Esophagus squamous epithelium (tissue), 5 donors: ENCODE results near the gene PRKCA. TPM values are rescaled to one million over a fixed set of nuclear protein-coding genes. Genes with fewer than 3 reads are reported as not detected.

Source experiments
- DNase-seq: peaks from one replicate; lab custom pipeline; 2025; lab: John Stamatoyannopoulos, UW
- H3K27ac ChIP-seq, 4 donors: fragments of 200-600 bp; sonication (generic); one replicate each; pipeline ENCODE4 v1.5.1; 2016 to 2019; ENCODE audit warnings: mild to moderate bottlenecking in 1 of 4
- H3K27me3 ChIP-seq, 4 donors: fragments of 200-600 bp; sonication (generic); 1 replicate in 3 of 4; 2 replicates in 1 of 4; pipeline versions ENCODE4 v1.5.1 to v1.6.0; 2017 to 2021; ENCODE audit warnings: antibody characterized with exemption in 1 of 4
- H3K36me3 ChIP-seq, 3 donors: fragments of 200-600 bp; sonication (generic); one replicate each; pipeline ENCODE4 v1.5.1; 2016 to 2019
- H3K4me1 ChIP-seq, 3 donors: fragments of 200-600 bp; sonication (generic); one replicate each; pipeline ENCODE4 v1.5.1; 2017 to 2019
- H3K4me3 ChIP-seq, 4 donors: fragments of 200-600 bp; sonication (generic); 1 replicate in 3 of 4; 2 replicates in 1 of 4; pipeline ENCODE4 v1.5.1; 2016 to 2019; ENCODE audit warnings: mild to moderate bottlenecking in 2 of 4, moderate library complexity in 1 of 4
- H3K9me3 ChIP-seq, 3 donors: fragments of 200-600 bp; sonication (generic); one replicate each; pipeline ENCODE4 v1.5.1; 2016 to 2019
- POLR2A ChIP-seq, 4 donors: fragments of 450-650 bp; IDR thresholded peaks; one replicate each; pipeline ENCODE4 v1.6.1; 2017; ENCODE audit warnings: antibody characterized with exemption in 4 of 4, mild to moderate bottlenecking in 4 of 4, moderate library complexity in 3 of 4
- WGBS, 2 donors: methylation state at CpG; one replicate each; pipeline ENCODE4 v1.1.5; 2018; 5-methylcytosine and 5-hydroxymethylcytosine counted together
- intact Hi-C: fragments of 100-400 bp; cut with DNase I; formaldehyde crosslinking; loops from one replicate; pipeline ENCODE4 v1.15.0; 2022
- total RNA-seq, 4 donors: library from RNA; depleted of rRNA; stranded (reverse); fragments of >200 nt; gene quantifications; one replicate each; pipeline ENCODE4 v1.1.0, GENCODE V29; 2016
- TF ChIP-seq, protein P1 (sequence below), 6 experiments: fragments of 450-650 bp in 4 of 6; fragments of 200-600 bp in 2 of 6; sonication (generic) in 2 of 6; IDR thresholded peaks; one replicate each; pipeline ENCODE4 v1.5.1; 2016 to 2019; ENCODE audit warnings: antibody characterized with exemption in 6 of 6, mild to moderate bottlenecking in 4 of 6, moderate library complexity in 4 of 6
- donor health status: DM: yes; HTN: yes; CAD: no.

The PRKCA gene
- total RNA-seq, 4 donors from 2014 or later = 2.4 to 9.2 (median 4.2) TPM

DNA sequence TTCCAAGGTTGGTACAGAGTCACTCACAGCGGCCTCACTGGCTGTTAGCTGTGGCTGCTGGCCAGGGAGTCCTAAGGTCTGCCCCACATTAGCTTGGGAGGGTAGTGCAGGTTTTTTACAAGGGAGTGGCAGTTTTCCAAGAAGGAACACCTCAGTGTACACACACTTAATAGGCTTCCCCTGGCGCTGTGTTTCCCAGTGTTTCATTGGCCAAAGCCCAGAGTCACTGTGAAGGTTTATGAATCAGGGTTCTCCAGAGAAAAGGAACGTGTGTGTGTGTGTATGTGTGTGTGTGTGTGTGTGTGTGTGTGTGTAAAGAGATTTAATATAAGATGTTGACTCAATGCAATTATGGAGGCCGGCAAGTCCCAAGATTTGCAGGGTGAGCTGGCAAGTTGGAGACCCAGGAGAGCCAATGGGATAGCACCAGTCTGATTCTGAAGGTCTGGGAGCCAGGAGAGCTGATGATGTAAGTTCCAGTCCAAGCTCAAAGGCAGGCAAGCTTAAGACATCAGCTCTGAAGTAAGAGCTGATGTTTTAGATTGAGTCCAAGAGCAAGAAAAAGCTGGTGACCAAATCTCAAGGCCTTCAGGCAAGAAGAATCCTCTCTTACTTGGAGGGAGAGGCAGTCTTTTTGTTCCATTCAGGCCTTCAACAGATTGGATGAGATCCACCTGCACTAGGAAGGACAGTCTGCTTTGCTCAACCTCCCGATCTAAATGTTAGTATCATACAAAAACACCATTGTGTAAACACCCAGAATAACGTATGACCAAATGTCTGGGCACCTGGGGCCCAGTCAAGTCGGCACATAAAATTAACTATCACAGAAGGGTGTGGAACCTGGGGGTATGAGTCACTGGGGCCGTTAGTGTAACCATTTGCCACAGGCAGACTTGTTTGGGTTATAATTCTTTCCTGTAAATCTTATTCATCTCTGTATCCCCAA, 206.8 kb downstream of the PRKCA start:
- TF ChIP-seq POLR2A (IDR thresholded peaks at IDR 0.05) = no peak
- TF ChIP-seq, protein P1, sequence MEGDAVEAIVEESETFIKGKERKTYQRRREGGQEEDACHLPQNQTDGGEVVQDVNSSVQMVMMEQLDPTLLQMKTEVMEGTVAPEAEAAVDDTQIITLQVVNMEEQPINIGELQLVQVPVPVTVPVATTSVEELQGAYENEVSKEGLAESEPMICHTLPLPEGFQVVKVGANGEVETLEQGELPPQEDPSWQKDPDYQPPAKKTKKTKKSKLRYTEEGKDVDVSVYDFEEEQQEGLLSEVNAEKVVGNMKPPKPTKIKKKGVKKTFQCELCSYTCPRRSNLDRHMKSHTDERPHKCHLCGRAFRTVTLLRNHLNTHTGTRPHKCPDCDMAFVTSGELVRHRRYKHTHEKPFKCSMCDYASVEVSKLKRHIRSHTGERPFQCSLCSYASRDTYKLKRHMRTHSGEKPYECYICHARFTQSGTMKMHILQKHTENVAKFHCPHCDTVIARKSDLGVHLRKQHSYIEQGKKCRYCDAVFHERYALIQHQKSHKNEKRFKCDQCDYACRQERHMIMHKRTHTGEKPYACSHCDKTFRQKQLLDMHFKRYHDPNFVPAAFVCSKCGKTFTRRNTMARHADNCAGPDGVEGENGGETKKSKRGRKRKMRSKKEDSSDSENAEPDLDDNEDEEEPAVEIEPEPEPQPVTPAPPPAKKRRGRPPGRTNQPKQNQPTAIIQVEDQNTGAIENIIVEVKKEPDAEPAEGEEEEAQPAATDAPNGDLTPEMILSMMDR (IDR thresholded peaks at IDR 0.05) = no peak
- no peak for DNase-seq
- intact Hi-C loops = no loop called here
- Histone ChIP-seq H3K4me3 (no peak overlapping the region), H3K36me3 (no peaks in the 10 kb centered on the region), H3K9me3 (no peaks in the 10 kb centered on the region), H3K27me3 (no peaks in the 10 kb centered on the region), H3K27ac (peak overlapping the region; percentile 67 to 77 (median 68)), H3K4me1 (peaks cover 5 to 36% (median 23%) of the 10 kb centered on the region in 3 donors)
- 27 to 28% methylated on average over 5 to 7 of the region's 8 CpGs for WGBS, 2 donors

DNA sequence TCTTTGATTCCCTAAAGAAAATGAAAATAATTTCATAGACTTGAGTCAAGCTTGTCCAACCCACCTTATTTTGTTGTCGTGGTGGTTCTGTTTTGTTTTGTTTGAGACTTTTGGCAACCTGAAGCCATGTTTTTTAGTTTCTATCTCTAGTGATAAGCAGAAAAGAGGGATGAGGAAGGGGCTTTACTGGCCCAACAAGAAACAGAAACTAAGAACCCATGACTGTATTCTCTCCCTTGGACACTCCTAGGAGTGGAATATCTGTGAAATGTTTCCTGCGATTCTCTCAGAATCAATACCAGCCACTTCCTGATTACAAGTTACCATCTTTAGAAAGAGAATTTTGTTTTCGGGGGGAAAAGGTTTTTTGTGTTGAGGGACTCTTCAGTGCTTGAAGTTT, 207.5 kb downstream of the PRKCA start:
- H3K4me1 ChIP-seq = peaks cover 5 to 36% (median 23%) of the 10 kb centered on the region in 3 donors
- peak overlapping the region in 3 of 4 donors; percentile 68 to 77 (median 68) for H3K27ac ChIP-seq
- H3K27me3 ChIP-seq = no peaks in the 10 kb centered on the region
- DNase-seq = no peak
- H3K36me3 ChIP-seq = no peaks in the 10 kb centered on the region
- intact Hi-C loops = no loop called here
- 50 to 56% methylated on average over 3 of the region's 3 CpGs for WGBS, 2 donors
- H3K9me3 ChIP-seq = no peaks in the 10 kb centered on the region
- H3K4me3 ChIP-seq = no peak overlapping the region
- TF ChIP-seq, protein P1 (IDR thresholded peaks at IDR 0.05) = no peak
- no peak for TF ChIP-seq POLR2A (IDR thresholded peaks at IDR 0.05)

DNA sequence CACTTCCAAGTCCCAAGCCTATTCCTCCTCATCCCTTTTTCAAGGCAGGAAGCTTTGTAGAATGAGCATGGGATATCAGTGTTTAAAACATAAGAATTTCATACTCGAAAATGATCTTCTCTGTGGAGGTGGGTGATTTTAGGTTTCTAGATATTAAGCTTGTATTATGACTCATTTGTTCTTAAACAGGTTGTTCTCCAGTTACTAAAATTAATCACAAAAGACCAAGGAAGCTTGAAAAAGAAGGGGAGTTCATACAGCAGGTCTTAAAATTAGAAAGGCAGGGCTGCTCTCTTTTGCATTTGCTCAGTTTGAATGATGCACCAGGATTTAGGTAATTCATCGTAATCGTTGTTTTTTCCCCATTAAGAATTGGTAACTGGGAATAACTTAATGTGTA, 208.7 kb downstream of the PRKCA start:
- DNase-seq = no peak
- Histone ChIP-seq H3K36me3 (no peaks in the 10 kb centered on the region), H3K9me3 (no peaks in the 10 kb centered on the region), H3K27me3 (no peaks in the 10 kb centered on the region), H3K4me3 (no peak overlapping the region), H3K4me1 (peaks cover 5 to 36% (median 23%) of the 10 kb centered on the region in 3 donors), H3K27ac (no peak overlapping the region)
- intact Hi-C loops = no loop called here
- TF ChIP-seq, protein P1 (IDR thresholded peaks at IDR 0.05) = no peak
- no peak for TF ChIP-seq POLR2A (IDR thresholded peaks at IDR 0.05)
- 68 to 84% methylated on average over 3 of the region's 3 CpGs for WGBS, 2 donors

DNA sequence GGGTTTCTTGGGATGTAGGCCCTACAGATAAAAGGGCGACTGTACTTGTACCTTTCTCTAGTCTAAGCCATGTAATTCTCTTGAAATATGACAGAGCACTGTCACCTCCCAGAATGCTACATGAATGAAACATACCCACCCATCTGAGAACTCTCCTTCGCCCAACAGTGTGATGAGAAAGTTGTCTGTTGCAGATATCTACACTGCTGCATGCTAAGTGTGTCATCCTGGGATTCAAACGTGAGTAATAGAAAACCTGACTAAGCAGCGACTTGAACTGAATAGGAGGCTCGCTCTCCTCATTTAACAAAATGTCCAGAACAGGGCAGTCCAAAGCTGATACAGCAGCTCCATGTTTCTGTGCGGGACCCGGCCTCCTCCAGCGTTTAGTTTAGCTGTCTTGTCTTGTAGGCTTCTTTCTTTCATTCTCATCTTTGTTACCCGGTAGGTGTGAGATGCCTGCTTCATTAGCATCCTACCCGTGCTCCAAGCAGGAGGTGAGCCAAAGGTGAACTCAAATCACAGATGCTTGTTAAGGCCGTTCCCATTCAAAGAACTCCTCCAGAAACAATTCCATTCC, 211.9 kb downstream of the PRKCA start:
- DNase-seq = no peak
- Histone ChIP-seq H3K27ac (no peak overlapping the region), H3K4me1 (peaks cover 2 to 13% (median 2%) of the 10 kb centered on the region in 3 donors), H3K27me3 (no peaks in the 10 kb centered on the region), H3K4me3 (no peak overlapping the region), H3K9me3 (no peaks in the 10 kb centered on the region), H3K36me3 (no peaks in the 10 kb centered on the region)
- intact Hi-C loops = no loop called here
- WGBS, 2 donors = 72 to 77% methylated on average over 8 to 11 of the region's 11 CpGs
- TF ChIP-seq, protein P1 (IDR thresholded peaks at IDR 0.05) = no peak
- TF ChIP-seq POLR2A (IDR thresholded peaks at IDR 0.05) = no peak

DNA sequence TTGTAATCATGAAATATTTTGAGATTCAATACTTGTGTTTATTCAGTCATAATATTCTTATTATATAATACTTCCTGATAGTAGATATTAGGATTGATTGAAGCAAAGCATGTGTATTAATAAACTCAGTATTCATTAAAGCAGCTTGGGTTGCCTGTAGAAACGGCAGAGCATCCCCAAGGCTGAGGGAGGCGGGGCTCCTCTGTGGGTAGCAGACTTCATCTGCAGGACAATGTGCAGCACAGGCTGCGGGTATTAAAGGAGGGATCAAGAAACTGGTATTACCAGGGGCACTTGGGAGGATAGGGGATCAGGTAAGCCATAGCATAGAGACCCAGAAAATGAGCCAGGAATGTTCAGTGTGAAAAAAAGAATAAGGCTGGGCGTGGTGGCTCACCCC, 213.6 kb downstream of the PRKCA start:
- Histone ChIP-seq H3K4me3 (no peak overlapping the region), H3K27ac (no peak overlapping the region), H3K27me3 (no peaks in the 10 kb centered on the region), H3K36me3 (no peaks in the 10 kb centered on the region), H3K9me3 (no peaks in the 10 kb centered on the region), H3K4me1 (peaks cover 0 to 7% (median 0%) of the 10 kb centered on the region in 3 donors)
- intact Hi-C loops = no loop called here
- TF ChIP-seq, protein P1 (IDR thresholded peaks at IDR 0.05) = no peak
- no peak for TF ChIP-seq POLR2A (IDR thresholded peaks at IDR 0.05)
- no peak for DNase-seq
- 82 to 86% methylated on average over 4 of the region's 4 CpGs for WGBS, 2 donors
